ENCODE data around the gene ARL10.

GRCh38 chr5:176412517-176413254 is 47.4 kb downstream of the ARL10 start:
- TF ChIP-seq POLR2A (IDR thresholded peaks at IDR 0.05) = no peak
- TF ChIP-seq, protein P1, sequence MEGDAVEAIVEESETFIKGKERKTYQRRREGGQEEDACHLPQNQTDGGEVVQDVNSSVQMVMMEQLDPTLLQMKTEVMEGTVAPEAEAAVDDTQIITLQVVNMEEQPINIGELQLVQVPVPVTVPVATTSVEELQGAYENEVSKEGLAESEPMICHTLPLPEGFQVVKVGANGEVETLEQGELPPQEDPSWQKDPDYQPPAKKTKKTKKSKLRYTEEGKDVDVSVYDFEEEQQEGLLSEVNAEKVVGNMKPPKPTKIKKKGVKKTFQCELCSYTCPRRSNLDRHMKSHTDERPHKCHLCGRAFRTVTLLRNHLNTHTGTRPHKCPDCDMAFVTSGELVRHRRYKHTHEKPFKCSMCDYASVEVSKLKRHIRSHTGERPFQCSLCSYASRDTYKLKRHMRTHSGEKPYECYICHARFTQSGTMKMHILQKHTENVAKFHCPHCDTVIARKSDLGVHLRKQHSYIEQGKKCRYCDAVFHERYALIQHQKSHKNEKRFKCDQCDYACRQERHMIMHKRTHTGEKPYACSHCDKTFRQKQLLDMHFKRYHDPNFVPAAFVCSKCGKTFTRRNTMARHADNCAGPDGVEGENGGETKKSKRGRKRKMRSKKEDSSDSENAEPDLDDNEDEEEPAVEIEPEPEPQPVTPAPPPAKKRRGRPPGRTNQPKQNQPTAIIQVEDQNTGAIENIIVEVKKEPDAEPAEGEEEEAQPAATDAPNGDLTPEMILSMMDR (IDR thresholded peaks at IDR 0.05) = no peak

All from tibial nerve (tissue), 3 donors.